HUES64 (cell line): ENCODE measurements around the gene EIF2S3.
"Not testable (repeated sequence)": the region's sequence is repeated elsewhere in the genome, so short reads cannot be mapped to it uniquely, and the experiment has no call there.

ENCODE experiments used
- H3K27ac ChIP-seq: 2 replicates; pipeline ENCODE4 v1.7.0; 2013; ENCODE audit warnings: low read depth, low read length, inconsistent platforms
- H3K27me3 ChIP-seq: 2 replicates; pipeline ENCODE4 v1.6.1; 2013; ENCODE audit warnings: mild to moderate bottlenecking, low read length; ENCODE audit not compliant: insufficient read depth
- H3K36me3 ChIP-seq: 2 replicates; pipeline ENCODE4 v1.6.1; 2013; ENCODE audit warnings: mild to moderate bottlenecking, low read length; ENCODE audit not compliant: insufficient read depth
- H3K4me1 ChIP-seq: 2 replicates; pipeline ENCODE4 v1.6.1; 2013; ENCODE audit warnings: mild to moderate bottlenecking, low read length, moderate library complexity; ENCODE audit not compliant: insufficient read depth
- H3K4me3 ChIP-seq: 2 replicates; pipeline ENCODE4 v1.5.1; 2013; ENCODE audit warnings: mild to moderate bottlenecking, low read length, moderate library complexity
- H3K9ac ChIP-seq: 2 replicates; pipeline ENCODE4 v1.6.1; 2013; ENCODE audit warnings: mild to moderate bottlenecking, low read depth, low read length
- H3K9me3 ChIP-seq: 2 replicates; pipeline ENCODE4 v1.6.1; 2013; ENCODE audit warnings: low read depth, low read length; ENCODE audit not compliant: insufficient read depth
- WGBS: fragments of 150-250, 120-280 bp; methylation state at CpG from one replicate; pipeline ENCODE4 v1.1.7; 2013; ENCODE audit warnings: missing lambda C conversion rate; 5-methylcytosine and 5-hydroxymethylcytosine counted together

The EIF2S3 gene

DNA sequence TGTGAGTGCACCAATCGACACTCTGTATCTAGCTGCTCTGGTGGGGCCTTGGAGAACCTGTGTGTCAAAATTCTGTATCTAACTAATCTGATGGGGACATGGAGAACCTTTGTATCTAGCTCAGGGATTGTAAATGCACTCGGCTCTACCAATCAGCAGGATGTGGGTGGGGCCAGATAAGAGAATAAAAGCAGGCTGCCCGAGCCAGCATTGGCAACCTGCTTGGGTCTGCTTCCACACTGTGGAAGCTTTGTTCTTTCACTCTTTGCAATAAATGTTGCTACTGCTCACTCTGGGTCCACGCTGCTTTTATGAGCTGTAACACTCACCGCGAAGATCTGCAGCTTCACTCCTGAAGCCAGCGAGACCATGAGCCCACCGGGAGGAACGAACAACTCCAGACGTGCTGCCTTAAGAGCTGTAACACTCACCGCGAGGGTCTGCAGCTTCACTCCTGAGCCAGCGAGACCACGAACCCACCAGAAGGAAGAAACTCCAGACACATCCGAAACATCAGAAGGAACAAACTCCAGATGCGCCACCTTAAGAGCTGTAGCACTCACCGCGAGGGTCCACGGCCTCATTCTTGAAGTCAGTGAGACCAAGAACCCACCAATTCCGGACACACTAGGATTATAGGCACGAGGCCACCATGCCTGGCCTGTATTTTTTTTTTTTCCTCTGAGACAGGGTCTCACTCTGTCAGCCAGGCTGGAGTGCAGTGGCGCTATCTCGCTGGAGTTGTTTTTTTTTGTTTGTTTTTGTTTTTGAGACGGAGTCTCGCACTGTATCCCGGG, 4.0 kb upstream of the EIF2S3 start:
- H3K4me3 ChIP-seq, H3K27me3 ChIP-seq, H3K9ac ChIP-seq, H3K36me3 ChIP-seq, H3K4me1 ChIP-seq, H3K27ac ChIP-seq, H3K9me3 ChIP-seq: not testable (repeated sequence)
- WGBS: 92% methylated on average over 26 of the region's 26 CpGs

DNA sequence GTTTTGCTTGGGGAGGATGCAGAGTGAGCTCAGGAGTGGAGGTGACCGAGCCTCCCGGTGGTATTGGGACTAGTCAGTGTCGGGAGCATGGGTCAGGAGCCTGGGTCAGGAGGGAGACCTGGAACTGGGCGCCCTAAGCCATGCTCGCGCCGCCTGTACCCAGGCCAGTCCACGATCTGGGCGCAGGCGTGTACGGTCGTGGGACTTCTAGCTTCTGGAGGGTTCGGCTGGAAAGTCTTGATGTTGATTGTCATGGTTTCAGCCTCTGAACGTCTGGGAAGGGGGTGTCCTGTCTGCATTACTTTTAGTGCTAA, 244 bp downstream of the EIF2S3 start:
- no peak overlapping the region for H3K4me3 ChIP-seq
- no peaks in the 10 kb centered on the region for H3K9me3 ChIP-seq
- H3K4me1 ChIP-seq: no peaks in the 10 kb centered on the region
- H3K27ac ChIP-seq: no peak overlapping the region; the same call in 1 of the 2 replicates
- no peak overlapping the region for H3K9ac ChIP-seq
- H3K36me3 ChIP-seq: peaks cover 27% of the 10 kb centered on the region
- under 1% methylated on average over 14 of the region's 14 CpGs for WGBS
- no peaks in the 10 kb centered on the region for H3K27me3 ChIP-seq

DNA sequence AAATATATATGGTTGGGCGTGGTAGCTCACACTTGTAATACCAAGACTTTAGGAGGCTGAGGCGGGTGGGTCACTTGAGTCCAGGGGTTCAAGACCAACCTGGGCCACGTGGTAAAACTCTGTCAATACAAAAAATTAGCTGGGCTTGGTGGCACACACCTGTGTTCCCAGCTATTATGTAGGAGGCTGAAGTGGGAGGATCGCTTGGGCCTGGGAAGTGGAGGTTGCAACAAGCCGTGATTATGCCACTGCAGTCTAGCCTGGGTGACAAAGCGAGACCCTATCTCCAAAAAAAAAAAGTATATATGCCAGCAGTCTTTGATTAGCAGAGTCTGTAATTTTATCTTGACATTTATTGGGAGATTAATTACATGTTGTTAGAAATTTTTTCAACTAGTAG, 8.7 kb downstream of the EIF2S3 start:
- Histone ChIP-seq H3K4me3 (no peak overlapping the region), H3K9me3 (no peaks in the 10 kb centered on the region), H3K27me3 (no peaks in the 10 kb centered on the region), H3K36me3 (peaks cover 89% of the 10 kb centered on the region), H3K4me1 (no peaks in the 10 kb centered on the region), H3K9ac (no peak overlapping the region), H3K27ac (no peak overlapping the region)
- WGBS: 97% methylated on average over 6 of the region's 6 CpGs

DNA sequence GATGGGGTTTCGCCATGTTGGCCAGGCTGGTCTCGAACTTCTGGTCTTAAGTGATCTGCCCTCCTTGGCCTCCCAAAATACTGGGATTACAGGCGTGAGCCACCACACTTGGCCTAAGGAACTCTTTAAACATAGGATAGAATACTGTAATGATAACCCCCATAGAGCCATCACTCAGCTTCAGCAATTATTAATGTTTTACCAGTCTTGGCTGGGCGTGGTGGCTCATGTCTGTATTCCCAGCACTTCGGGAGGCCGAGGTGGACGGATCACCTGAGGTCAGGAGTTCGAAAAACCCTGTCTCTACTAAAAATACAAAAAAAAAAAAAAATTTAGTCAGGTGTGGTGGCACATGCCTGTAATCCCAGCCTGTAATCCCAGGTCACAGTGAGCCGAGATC, 15.1 kb downstream of the EIF2S3 start:
- H3K27me3 ChIP-seq: no peaks in the 10 kb centered on the region
- no peaks in the 10 kb centered on the region for H3K4me1 ChIP-seq
- no peaks in the 10 kb centered on the region for H3K9me3 ChIP-seq
- WGBS: 97% methylated on average over 7 of the region's 9 CpGs
- no peak overlapping the region for H3K4me3 ChIP-seq
- H3K9ac ChIP-seq: no peak overlapping the region
- peaks cover 91% of the 10 kb centered on the region for H3K36me3 ChIP-seq
- H3K27ac ChIP-seq: no peak overlapping the region

DNA sequence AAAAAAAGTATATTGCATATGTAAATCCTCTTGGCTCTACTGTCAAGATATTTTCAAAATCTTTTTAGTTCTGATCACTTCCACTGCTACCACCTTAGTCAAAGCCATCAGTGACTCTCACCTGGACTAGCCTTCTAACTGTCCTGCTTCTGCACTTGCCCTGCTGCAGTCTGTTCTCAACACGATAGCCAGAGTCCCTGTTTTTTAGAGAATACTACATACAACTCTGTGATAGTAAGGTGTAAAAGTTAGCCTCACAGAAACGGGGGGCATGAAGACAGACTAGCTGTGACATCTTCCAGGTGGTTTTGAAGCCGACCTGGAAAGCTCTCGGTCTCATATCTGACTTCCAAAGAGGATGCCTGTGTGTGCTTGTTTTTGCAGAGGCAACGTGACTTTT, 24.7 kb downstream of the EIF2S3 start:
- WGBS: 93% methylated on average over 3 of the region's 5 CpGs
- H3K9ac ChIP-seq: no peak overlapping the region
- no peaks in the 10 kb centered on the region for H3K9me3 ChIP-seq
- H3K4me3 ChIP-seq: no peak overlapping the region
- peaks cover 35% of the 10 kb centered on the region for H3K36me3 ChIP-seq
- H3K27me3 ChIP-seq: no peaks in the 10 kb centered on the region
- H3K4me1 ChIP-seq: no peaks in the 10 kb centered on the region
- H3K27ac ChIP-seq: no peak overlapping the region

DNA sequence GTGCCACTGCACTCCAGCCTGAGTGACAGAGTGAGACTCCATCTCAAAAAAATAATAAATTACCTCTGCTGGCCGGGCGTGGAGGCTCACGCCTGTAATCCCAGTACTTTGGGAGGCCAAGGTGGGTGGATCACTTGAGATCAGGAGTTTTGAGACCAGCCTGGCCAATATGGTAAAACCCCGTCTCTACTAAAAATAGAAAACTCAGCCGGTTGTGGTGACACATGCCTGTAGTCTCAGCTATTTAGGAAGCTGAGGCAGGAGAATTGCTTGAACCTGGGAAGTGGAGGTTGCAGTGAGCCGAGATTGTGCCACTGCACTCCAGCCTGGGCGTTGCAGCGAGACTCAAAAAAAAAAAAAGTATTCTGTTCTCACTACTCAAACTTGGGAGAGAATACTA, 25.5 kb downstream of the EIF2S3 start:
- H3K4me3 ChIP-seq, H3K4me1 ChIP-seq, H3K27ac ChIP-seq, H3K9me3 ChIP-seq, H3K9ac ChIP-seq, H3K27me3 ChIP-seq: not testable (repeated sequence)
- WGBS: 79% methylated on average over 8 of the region's 8 CpGs
- peaks cover 28% of the 10 kb centered on the region for H3K36me3 ChIP-seq

DNA sequence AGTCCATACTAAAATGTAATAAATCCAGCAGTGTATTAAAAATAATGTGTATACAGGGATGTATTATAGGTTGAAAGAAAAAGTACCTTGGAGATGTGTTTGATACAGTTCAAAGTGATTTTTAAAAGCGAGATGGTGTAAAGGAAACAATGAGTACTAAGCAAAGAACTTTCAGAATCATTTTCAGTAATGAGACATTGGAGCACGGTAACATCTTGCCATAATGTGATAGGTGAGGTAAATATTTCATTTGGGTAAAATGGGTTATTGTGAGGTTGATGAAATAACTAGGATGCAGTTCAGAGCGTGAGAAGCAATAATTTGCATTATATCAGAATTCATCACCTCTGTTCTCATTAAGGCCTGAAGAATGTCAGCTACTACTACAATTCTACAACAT, 25.9 kb downstream of the EIF2S3 start:
- Histone ChIP-seq H3K4me3 (no peak overlapping the region), H3K27ac (no peak overlapping the region), H3K4me1 (no peaks in the 10 kb centered on the region), H3K27me3 (no peaks in the 10 kb centered on the region), H3K9me3 (no peaks in the 10 kb centered on the region), H3K9ac (no peak overlapping the region), H3K36me3 (peaks cover 24% of the 10 kb centered on the region)
- 85% methylated on average over 2 of the region's 3 CpGs for whole genome bisulfite sequencing

DNA sequence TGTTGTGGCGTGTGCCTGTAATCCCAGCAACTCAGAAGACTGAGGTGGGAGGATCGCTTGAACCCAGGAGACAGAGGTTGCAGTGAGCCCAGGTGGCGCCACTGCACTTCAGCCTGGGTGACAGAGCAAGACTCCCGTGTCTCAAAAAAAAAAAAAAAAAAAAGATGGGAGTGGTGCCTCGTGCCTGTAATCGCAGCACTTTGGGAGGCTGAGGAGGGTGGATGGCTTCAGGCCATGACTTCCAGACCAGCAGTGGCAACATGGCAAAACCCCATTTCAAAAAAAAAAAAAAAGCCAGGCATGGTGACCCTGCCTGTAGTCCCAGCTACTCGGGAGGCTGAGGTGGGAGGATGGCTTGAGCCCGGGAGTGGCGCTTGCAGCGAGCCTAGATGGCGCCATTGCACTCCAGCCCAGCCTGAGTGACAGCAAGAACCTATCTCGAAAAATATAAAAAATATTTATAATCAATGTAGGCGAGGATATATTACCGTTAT, 27.0 kb downstream of the EIF2S3 start:
- Histone ChIP-seq H3K27ac (no peak overlapping the region), H3K4me3 (no peak overlapping the region), H3K9me3 (no peaks in the 10 kb centered on the region), H3K36me3 (peaks cover 14% of the 10 kb centered on the region), H3K27me3 (no peaks in the 10 kb centered on the region), H3K4me1 (no peaks in the 10 kb centered on the region), H3K9ac (no peak overlapping the region)
- WGBS: 17% methylated on average over 2 of the region's 14 CpGs

DNA sequence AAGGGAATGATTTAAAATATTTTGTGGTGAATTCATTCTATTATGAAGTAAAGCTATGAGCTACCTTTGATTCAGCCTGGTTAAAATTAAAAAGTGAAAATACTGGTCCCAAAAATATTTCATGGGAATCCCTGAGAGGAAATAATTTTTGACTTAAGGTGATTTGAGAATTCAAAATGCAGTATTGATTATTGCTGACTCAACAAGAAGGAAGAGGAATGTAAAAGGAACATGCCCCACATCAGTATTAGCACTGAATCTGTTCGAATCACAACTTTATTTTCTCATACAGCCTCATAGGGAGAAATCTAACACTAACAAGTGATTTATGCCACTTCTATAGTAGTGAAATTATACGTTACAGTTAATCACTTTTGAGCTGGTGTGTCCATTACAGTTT, 27.7 kb downstream of the EIF2S3 start:
- WGBS: no CpG with 5 or more reads among the region's 2 CpGs
- H3K9me3 ChIP-seq: no peaks in the 10 kb centered on the region
- no peak overlapping the region for H3K27ac ChIP-seq
- no peak overlapping the region for H3K9ac ChIP-seq
- H3K27me3 ChIP-seq: no peaks in the 10 kb centered on the region
- no peaks in the 10 kb centered on the region for H3K4me1 ChIP-seq
- peaks cover 6% of the 10 kb centered on the region for H3K36me3 ChIP-seq
- H3K4me3 ChIP-seq: no peak overlapping the region

DNA sequence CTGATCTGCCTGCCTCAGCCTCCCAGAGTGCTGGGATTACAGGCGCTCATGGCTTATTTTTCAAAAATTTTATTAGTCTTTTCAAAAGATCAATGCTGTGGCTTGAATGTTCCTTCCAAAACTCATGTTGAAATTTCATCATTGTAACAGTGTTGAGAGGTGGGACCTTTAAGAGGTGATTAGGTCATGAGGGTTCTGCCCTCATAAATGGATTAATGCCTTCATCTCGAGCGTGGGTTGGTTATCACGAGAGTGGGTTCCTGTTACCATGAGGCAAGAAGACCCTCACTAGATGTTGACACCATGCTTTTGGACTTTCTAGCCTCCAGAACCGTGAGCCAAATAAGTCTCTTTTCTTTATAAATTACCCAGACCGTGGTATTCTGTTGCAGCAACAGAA, 30.3 kb downstream of the EIF2S3 start:
- no peaks in the 10 kb centered on the region for H3K27me3 ChIP-seq
- 89% methylated on average over 6 of the region's 6 CpGs for WGBS
- H3K27ac ChIP-seq: no peak overlapping the region
- no peak overlapping the region for H3K9ac ChIP-seq
- H3K36me3 ChIP-seq: no peaks in the 10 kb centered on the region
- H3K4me1 ChIP-seq: no peaks in the 10 kb centered on the region
- H3K4me3 ChIP-seq: no peak overlapping the region
- H3K9me3 ChIP-seq: no peaks in the 10 kb centered on the region

DNA sequence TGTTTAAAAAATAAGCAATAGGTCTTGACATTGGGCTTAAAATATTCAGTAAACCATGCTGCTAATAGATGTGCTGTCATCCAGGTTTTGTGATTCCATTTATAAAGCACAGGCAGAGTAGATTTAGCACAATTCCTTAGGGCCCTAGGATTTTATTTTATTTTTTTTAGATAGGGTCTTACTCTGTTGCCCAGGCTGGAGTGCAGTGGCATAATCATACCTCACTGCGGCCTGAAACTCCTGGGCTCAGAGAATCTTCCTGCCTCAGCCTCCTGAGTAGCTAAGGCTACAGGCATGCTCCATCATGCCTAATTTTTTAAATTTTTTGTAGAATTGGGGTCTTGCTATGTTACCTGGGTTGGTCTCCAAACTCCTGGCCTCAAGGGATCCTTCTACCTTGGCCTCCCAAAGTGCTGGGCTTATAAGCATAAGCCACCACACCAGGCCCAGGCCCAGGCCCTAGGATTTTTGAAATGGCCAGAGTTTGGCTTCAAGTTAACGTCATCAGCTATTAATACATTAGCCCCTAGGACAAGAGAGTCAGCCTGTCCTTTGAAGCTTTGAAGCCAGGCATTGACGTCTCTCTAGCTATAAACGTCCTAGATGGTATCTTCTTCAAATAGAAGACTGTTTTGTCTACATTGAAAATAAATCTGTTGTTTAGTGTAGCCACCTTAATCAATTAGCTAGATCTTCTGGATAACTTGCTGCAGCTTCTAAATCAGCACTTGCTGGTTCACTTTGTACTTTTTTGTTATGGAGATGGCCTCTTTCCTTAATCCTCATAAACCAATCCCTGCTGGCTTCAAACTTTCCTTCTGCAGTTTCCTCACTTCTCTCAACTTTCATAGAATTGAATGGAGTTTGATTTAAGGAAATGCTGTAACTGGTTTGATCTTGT, 35.8 kb downstream of the EIF2S3 start:
- Histone ChIP-seq H3K27me3 (no peaks in the 10 kb centered on the region), H3K4me1 (peaks cover 8% of the 10 kb centered on the region), H3K36me3 (no peaks in the 10 kb centered on the region), H3K4me3 (no peak overlapping the region), H3K9ac (no peak overlapping the region), H3K27ac (no peak overlapping the region), H3K9me3 (no peaks in the 10 kb centered on the region)
- 60% methylated on average over 4 of the region's 4 CpGs for WGBS
